Lung (tissue), 12 donors: ENCODE data around the gene TNNC2. TPM values are rescaled to one million over a fixed set of nuclear protein-coding genes. Genes with fewer than 3 reads are reported as not detected.

Experiments used
- ATAC-seq: fragments of 200-7000 bp; cut with Tn5 transposase; one replicate; pipeline ENCODE4 v1.9.1; 2020; ENCODE audit warnings: moderate number of reproducible peaks; ENCODE audit not compliant: insufficient read depth, low FRiP score
- DNase-seq, 3 donors: peaks; one replicate each; pipeline ENCODE4 v3.0.0-alpha.2; 2013 to 2017
- H3K27ac ChIP-seq, 2 donors: one replicate each; pipeline ENCODE4 v1.5.1; 2013; ENCODE audit warnings: mild to moderate bottlenecking in 2 of 2, moderate library complexity in 2 of 2, control low read depth in 1 of 2, inconsistent platforms in 1 of 2, low read depth in 1 of 2, low read length in 1 of 2
- H3K27me3 ChIP-seq, 3 donors: one replicate each; pipeline ENCODE4 v1.5.1; 2013; ENCODE audit warnings: low read length in 2 of 3; ENCODE audit not compliant: control insufficient read depth in 3 of 3, insufficient read depth in 3 of 3
- H3K36me3 ChIP-seq, 4 donors: one replicate each; pipeline ENCODE4 v1.5.1; 2013; ENCODE audit warnings: low read length in 4 of 4, mild to moderate bottlenecking in 1 of 4, moderate library complexity in 1 of 4; ENCODE audit not compliant: control insufficient read depth in 4 of 4, insufficient read depth in 4 of 4
- H3K4me1 ChIP-seq, 5 donors: one replicate each; pipeline ENCODE4 v1.5.1; 2013; ENCODE audit warnings: low read length in 5 of 5, mild to moderate bottlenecking in 2 of 5, moderate library complexity in 1 of 5; ENCODE audit not compliant: control insufficient read depth in 5 of 5, insufficient read depth in 5 of 5
- H3K4me3 ChIP-seq: one replicate; pipeline ENCODE4 v1.5.1; 2013; ENCODE audit warnings: mild to moderate bottlenecking, control low read depth, moderate library complexity
- H3K9ac ChIP-seq, 2 donors: one replicate each; pipeline ENCODE4 v1.5.1; 2013; ENCODE audit warnings: low read length in 2 of 2, control low read depth in 1 of 2; ENCODE audit not compliant: insufficient read depth in 1 of 2
- H3K9me3 ChIP-seq, 4 donors: one replicate each; pipeline ENCODE4 v1.5.1; 2013; ENCODE audit warnings: low read length in 3 of 4, mild to moderate bottlenecking in 1 of 4, moderate library complexity in 1 of 4; ENCODE audit not compliant: control insufficient read depth in 4 of 4, insufficient read depth in 3 of 4
- WGBS, 2 donors: extraction: QIAGEN DNeasy Blood & Tissue Kit; methylation state at CpG; one replicate each; pipeline ENCODE4 v1.1.7; 2013; 5-methylcytosine and 5-hydroxymethylcytosine counted together
- polyA plus RNA-seq, 2 donors: library from polyadenylated mRNA; stranded (reverse); fragments of 200-250 nt; gene quantifications; one replicate each; pipeline ENCODE4 v1.2.1, GENCODE V29; 2013
- total RNA-seq, 2 donors: library from RNA; depleted of rRNA in 1 of 2; stranded (reverse); fragments of >200 nt in 1 of 2; gene quantifications; one replicate each; pipeline ENCODE4 v1.2.1, GENCODE V29; 2014 to 2021
- TF ChIP-seq, protein P1 (sequence below): IDR thresholded peaks from 2 replicates; pipeline ENCODE4 v1.5.1; 2012; ENCODE audit warnings: mild to moderate bottlenecking; ENCODE audit errors: control extremely low read depth, extremely low read depth
- donor health status: control.
- donor health status: control.
- donor health status: Bipolar disorder and iron deficiency.
- donor health status: healthy.
- donor health status: DM: yes; HTN: yes; CAD: no.

Gene TNNC2
- total and polyA plus RNA-seq, 4 donors, result 0.54 to 1.5 (median 1.1) TPM; not detected in 1

DNA sequence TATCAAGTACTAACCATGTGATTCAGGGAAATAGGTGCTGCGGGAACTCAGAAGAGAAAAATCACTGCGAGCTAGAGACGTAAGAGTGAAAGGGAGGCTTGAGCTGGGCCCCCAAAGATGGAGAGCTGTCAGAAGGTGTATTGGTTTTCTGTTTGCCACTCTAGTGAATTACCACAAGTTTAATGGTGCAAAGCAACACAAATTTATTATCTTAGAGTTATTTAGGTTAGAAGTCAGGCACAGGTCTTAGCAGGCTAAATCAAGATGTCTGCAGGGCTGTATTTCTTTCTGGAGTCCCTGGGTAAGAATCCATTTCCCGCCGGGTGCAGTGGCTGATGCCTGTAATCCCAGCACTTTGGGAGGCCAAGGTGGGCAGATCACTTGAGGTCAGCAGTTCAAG, 32.8 kb upstream of the TNNC2 start:
- WGBS, 2 donors, result 96 to 99% methylated on average over 5 of the region's 5 CpGs
- Histone ChIP-seq H3K27ac (no peak overlapping the region), H3K4me1 (peaks cover 2 to 19% (median 13%) of the 10 kb centered on the region in 5 donors), H3K9me3 (no peaks in the 10 kb centered on the region), H3K9ac (no peak overlapping the region), H3K36me3 (peaks cover 0 to 4% (median 0%) of the 10 kb centered on the region in 4 donors), H3K27me3 (no peaks in the 10 kb centered on the region), H3K4me3 (no peak overlapping the region)
- DNase-seq (no peak), ATAC-seq (no peak)
- TF ChIP-seq, protein P1, sequence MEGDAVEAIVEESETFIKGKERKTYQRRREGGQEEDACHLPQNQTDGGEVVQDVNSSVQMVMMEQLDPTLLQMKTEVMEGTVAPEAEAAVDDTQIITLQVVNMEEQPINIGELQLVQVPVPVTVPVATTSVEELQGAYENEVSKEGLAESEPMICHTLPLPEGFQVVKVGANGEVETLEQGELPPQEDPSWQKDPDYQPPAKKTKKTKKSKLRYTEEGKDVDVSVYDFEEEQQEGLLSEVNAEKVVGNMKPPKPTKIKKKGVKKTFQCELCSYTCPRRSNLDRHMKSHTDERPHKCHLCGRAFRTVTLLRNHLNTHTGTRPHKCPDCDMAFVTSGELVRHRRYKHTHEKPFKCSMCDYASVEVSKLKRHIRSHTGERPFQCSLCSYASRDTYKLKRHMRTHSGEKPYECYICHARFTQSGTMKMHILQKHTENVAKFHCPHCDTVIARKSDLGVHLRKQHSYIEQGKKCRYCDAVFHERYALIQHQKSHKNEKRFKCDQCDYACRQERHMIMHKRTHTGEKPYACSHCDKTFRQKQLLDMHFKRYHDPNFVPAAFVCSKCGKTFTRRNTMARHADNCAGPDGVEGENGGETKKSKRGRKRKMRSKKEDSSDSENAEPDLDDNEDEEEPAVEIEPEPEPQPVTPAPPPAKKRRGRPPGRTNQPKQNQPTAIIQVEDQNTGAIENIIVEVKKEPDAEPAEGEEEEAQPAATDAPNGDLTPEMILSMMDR, result no peak

DNA sequence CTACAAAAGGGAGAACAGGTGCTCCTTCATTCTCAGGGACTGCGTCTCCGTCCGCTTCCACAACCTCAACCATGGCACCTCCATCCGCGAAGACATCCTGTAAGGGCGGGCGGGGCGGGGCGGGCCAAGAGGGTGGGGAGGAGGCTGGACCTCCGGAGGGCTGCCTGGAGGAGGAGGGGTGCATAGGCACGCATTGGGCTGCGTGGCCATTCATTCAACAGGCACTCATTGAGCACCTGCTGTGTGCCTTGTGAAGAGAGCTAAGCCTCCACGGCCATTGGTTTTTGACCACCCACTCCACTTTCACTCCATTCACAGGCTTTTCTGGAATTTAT, 30.7 kb upstream of the TNNC2 start:
- ATAC-seq, result peak; percentile 10
- Histone ChIP-seq H3K9ac (peak overlapping the region in 1 of 2 donors; percentile 67), H3K4me3 (peak overlapping the region; percentile 45), H3K9me3 (no peaks in the 10 kb centered on the region), H3K36me3 (peaks cover 0 to 8% (median 3%) of the 10 kb centered on the region in 4 donors), H3K27me3 (no peaks in the 10 kb centered on the region), H3K27ac (peak overlapping the region; percentile 65 to 77), H3K4me1 (peaks cover 2 to 19% (median 13%) of the 10 kb centered on the region in 5 donors)
- DNase-seq, result peak in 1 of 3 donors; percentile 26
- WGBS, 2 donors, result 6 to 10% methylated on average over 13 of the region's 13 CpGs
- TF ChIP-seq, protein P1, result no peak

DNA sequence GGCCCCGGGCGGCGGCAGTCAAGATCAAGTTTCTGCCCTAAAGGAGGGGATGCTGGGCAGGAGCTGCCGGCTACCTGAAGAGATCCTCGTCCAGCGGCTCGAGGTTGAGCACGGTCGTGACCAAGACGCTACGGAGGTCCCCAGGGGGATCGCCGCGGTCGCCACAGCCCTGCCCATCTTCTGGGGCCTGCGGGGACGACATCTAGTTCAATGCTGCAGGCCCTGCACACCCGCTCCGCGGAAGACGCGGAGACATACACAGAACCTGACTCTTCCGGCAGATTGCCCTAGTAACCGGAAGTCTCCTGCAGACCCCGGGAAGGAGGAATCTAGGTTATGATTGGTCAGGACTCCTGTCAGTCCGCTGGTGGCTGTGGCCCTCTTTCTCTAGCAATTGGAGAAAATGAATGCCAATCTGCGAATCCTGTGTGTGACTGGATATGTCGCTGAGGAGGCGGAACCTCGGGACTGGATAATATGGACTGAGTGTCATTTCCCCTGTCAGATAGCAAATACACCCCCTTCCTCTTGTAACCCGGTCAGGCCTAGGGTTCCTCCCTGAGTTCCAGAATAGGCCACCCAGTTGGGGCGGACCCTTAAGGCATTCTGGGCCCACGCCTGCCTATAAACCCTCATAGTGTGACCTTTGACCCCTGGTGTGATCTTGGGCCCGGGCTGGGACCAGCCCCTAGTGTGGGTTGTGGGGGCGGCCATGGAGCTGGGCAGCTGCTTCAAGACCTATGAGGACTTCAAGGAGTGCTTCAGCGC, 30.2 kb upstream of the TNNC2 start, which contains the start of the genes ACOT8 and ZSWIM3:
Gene ACOT8, minus strand, starts transcription at position 279 of the 768 bp plus-strand sequence. Its CDS starts 77 bp downstream, at position 202.
Gene ZSWIM3, plus strand, starts transcription at position 501 of the 768 bp plus-strand sequence. Its CDS starts 212 bp downstream, at position 713.
- 0% methylated on average over 35 to 36 of the region's 36 CpGs for WGBS, 2 donors
- H3K9ac ChIP-seq, result peak within 1 kb of the TSS; percentile 55 to 67
- DNase-seq, result peak; percentile 98 to 100 (median 100)
- peaks cover 2 to 19% (median 13%) of the 10 kb centered on the region in 5 donors for H3K4me1 ChIP-seq
- TF ChIP-seq, protein P1, result no peak
- peaks cover 0 to 8% (median 3%) of the 10 kb centered on the region in 4 donors for H3K36me3 ChIP-seq
- H3K27ac ChIP-seq, result peak within 1 kb of the TSS; percentile 77 to 81
- H3K4me3 ChIP-seq, result peak within 1 kb of the TSS; percentile 92
- ATAC-seq, result peak; percentile 99
- H3K9me3 ChIP-seq, result no peaks in the 10 kb centered on the region
- H3K27me3 ChIP-seq, result no peaks in the 10 kb centered on the region
